Measurements from ENCODE around the gene CRYL1. TPM values are rescaled to one million over a fixed set of nuclear protein-coding genes. Genes with fewer than 3 reads are reported as not detected.

CRYL1 gene
- total and polyA plus RNA-seq, 2 of the 4 experiments (the other 2 are of a cell fraction): 11.7 to 16.4 TPM

GRCh38 chr13:20407759-20408158 is 117.9 kb downstream of the CRYL1 start:
- in situ Hi-C loops (cut with MboI; ENCODE audit: low sequenced_read_pairs): no loop called here
- DNase-seq: no peak
- BruUV-seq (replicated peaks): no TSS peak

More at GRCh38 chr13:20407759-20408158, 117.9 kb downstream of the CRYL1 start:
- Histone ChIP-seq H3K18ac (ENCODE audit: low read depth, low read length) (no peak overlapping the region), H4K5ac (ENCODE audit: low read depth, low read length) (no peak overlapping the region), H2AFZ (replicated peaks; ENCODE audit: low read length, poor library complexity) (no peak overlapping the region), H2BK20ac (ENCODE audit: low read depth, low read length) (no peak overlapping the region), H3K9me3 (ENCODE audit: control insufficient read depth, insufficient read depth, low read length) (no peaks in the 10 kb centered on the region), H3K56ac (ENCODE audit: extremely low read depth, insufficient read depth, low read length) (no peak overlapping the region), H4K91ac (ENCODE audit: insufficient read depth, low read depth, low read length) (no peak overlapping the region), H3K79me1 (ENCODE audit: low read depth in 1 of 2, low read length in 2 of 2) (no peaks in the 10 kb centered on the region), H4K8ac (ENCODE audit: low read depth in 2 of 2, low read length in 2 of 2) (no peak overlapping the region), H3K9ac (ENCODE audit: low read depth, low read length) (no peak overlapping the region), H3K4me3 (ENCODE audit: insufficient read depth, low read depth, low read length) (no peak overlapping the region), H2BK5ac (ENCODE audit: low read depth, low read length, poor library complexity, severe bottlenecking) (no peak overlapping the region), H2BK120ac (ENCODE audit: low read depth, low read length) (no peak overlapping the region), H3K4me2 (ENCODE audit: low read depth, low read length) (no peak overlapping the region), H2AK9ac (replicated peaks; ENCODE audit: low read depth, low read length, poor library complexity) (no peak overlapping the region), H4K20me1 (ENCODE audit: insufficient read depth, low read length) (no peaks in the 10 kb centered on the region), H3K36me3 (ENCODE audit: control insufficient read depth, insufficient read depth, low read length) (no peaks in the 10 kb centered on the region), H3K23ac (ENCODE audit: low read depth, low read length) (no peak overlapping the region), H3K27ac (ENCODE audit: insufficient read depth, low read length) (no peak overlapping the region), H2AK5ac (ENCODE audit: low read depth, low read length) (no peak overlapping the region), H2BK15ac (ENCODE audit: low read depth, low read length) (no peak overlapping the region), H3K27me3 (ENCODE audit: control insufficient read depth, insufficient read depth, low read length) (peaks cover 7% of the 10 kb centered on the region; the same call in 1 of the 2 replicates), H3K4me1 (ENCODE audit: control insufficient read depth, insufficient read depth, low read length) (peaks cover 3% of the 10 kb centered on the region), H3K4ac (ENCODE audit: low read depth, low read length) (no peak overlapping the region), H3K14ac (replicated peaks; ENCODE audit: low read depth, low read length) (no peak overlapping the region), H3K9me1 (ENCODE audit: insufficient read depth, low read length) (peaks cover 1% of the 10 kb centered on the region; the same call in 1 of the 2 replicates)
- intact Hi-C loops (cut with micrococcal nuclease): no loop called here
- no peak for ATAC-seq (ENCODE audit: low read depth)
- dilution Hi-C loops (cut with HindIII; ENCODE audit: low sequenced_read_pairs, unreplicated experiment): no loop called here
- CTCF ChIA-PET: no interaction called here
- POLR2A ChIA-PET (ENCODE audit: unreplicated experiment): no interaction called here
- 67% methylated on average over 2 of the region's 5 CpGs; no CpG with 5 or more reads in 1 of the 2 experiments for WGBS, 2 experiments (ENCODE audit: extremely low coverage in 2 of 2, insufficient read length in 1 of 2)
- no peak for TF ChIP-seq SMC3 (IDR thresholded peaks at IDR 0.05; ENCODE audit: low read depth, low read length)
- TF ChIP-seq, protein P1, sequence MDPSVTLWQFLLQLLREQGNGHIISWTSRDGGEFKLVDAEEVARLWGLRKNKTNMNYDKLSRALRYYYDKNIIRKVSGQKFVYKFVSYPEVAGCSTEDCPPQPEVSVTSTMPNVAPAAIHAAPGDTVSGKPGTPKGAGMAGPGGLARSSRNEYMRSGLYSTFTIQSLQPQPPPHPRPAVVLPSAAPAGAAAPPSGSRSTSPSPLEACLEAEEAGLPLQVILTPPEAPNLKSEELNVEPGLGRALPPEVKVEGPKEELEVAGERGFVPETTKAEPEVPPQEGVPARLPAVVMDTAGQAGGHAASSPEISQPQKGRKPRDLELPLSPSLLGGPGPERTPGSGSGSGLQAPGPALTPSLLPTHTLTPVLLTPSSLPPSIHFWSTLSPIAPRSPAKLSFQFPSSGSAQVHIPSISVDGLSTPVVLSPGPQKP (IDR thresholded peaks at IDR 0.05; ENCODE audit: borderline replicate concordance, low read depth, low read length): no peak
- no peak for TF ChIP-seq BHLHE40 (IDR thresholded peaks at IDR 0.05; ENCODE audit: low read depth, low read length)
- TF ChIP-seq NFE2L2 (IDR thresholded peaks at IDR 0.05; ENCODE audit: low read depth, low read length): no peak
- TF ChIP-seq, protein P2, sequence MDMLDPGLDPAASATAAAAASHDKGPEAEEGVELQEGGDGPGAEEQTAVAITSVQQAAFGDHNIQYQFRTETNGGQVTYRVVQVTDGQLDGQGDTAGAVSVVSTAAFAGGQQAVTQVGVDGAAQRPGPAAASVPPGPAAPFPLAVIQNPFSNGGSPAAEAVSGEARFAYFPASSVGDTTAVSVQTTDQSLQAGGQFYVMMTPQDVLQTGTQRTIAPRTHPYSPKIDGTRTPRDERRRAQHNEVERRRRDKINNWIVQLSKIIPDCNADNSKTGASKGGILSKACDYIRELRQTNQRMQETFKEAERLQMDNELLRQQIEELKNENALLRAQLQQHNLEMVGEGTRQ (IDR thresholded peaks at IDR 0.05; ENCODE audit: low read depth, low read length): no peak
- TF ChIP-seq, protein P3, sequence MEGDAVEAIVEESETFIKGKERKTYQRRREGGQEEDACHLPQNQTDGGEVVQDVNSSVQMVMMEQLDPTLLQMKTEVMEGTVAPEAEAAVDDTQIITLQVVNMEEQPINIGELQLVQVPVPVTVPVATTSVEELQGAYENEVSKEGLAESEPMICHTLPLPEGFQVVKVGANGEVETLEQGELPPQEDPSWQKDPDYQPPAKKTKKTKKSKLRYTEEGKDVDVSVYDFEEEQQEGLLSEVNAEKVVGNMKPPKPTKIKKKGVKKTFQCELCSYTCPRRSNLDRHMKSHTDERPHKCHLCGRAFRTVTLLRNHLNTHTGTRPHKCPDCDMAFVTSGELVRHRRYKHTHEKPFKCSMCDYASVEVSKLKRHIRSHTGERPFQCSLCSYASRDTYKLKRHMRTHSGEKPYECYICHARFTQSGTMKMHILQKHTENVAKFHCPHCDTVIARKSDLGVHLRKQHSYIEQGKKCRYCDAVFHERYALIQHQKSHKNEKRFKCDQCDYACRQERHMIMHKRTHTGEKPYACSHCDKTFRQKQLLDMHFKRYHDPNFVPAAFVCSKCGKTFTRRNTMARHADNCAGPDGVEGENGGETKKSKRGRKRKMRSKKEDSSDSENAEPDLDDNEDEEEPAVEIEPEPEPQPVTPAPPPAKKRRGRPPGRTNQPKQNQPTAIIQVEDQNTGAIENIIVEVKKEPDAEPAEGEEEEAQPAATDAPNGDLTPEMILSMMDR (conservative IDR thresholded peaks at IDR 0.05; ENCODE audit: low read depth, low read length): no peak
- TF ChIP-seq MAFK (IDR thresholded peaks at IDR 0.05; ENCODE audit: low read depth, low read length): no peak
- no peak for TF ChIP-seq MAZ (IDR thresholded peaks at IDR 0.05; ENCODE audit: borderline replicate concordance, low read depth, low read length)
- TF ChIP-seq FOS (IDR thresholded peaks at IDR 0.05; ENCODE audit: low read depth, low read length): no peak
- no peak for TF ChIP-seq MXI1 (IDR thresholded peaks at IDR 0.05; ENCODE audit: borderline replicate concordance, low read depth, low read length)
- no peak for TF ChIP-seq RFX5 (IDR thresholded peaks at IDR 0.05; ENCODE audit: low read depth, low read length)
